ENCODE results near the gene AKAP1. TPM values are rescaled to one million over a fixed set of nuclear protein-coding genes. Genes with fewer than 3 reads are reported as not detected.

The AKAP1 gene
- total and polyA plus RNA-seq, 2 donors (not counting 1 experiment from before 2014, with no cell fraction given) = 4.8 to 9.1 TPM

- H3K9ac ChIP-seq (ENCODE audit: insufficient read depth, low read length) = no peak overlapping the region
- H3K4me3 ChIP-seq (replicated peaks in 1 of 4; ENCODE audit: control extremely low read depth in 1 of 4, insufficient read depth in 1 of 4, low read depth in 3 of 4, low read length in 4 of 4) = no peak overlapping the region
- H4K20me1 ChIP-seq (ENCODE audit: control insufficient read depth, extremely low read depth, insufficient read depth, low read length) = no peaks in the 10 kb centered on the region
- H3K4me2 ChIP-seq (ENCODE audit: extremely low read depth, insufficient read depth, low read length) = no peak overlapping the region
- TF ChIP-seq EZH2 (IDR thresholded peaks at IDR 0.05; ENCODE audit: low read length, missing control alignments) = no peak
- TF ChIP-seq CTCF (conservative IDR thresholded peaks at IDR 0.05 in 1 of 2, IDR thresholded peaks at IDR 0.05 in 1 of 2; ENCODE audit: low read depth in 1 of 2, low read length in 2 of 2) = no peak
- no peak for DNase-seq (ENCODE audit: low read depth in 2 of 2)
- H3K4me1 ChIP-seq (ENCODE audit: control insufficient read depth, extremely low read depth, insufficient read depth, low read length) = no peaks in the 10 kb centered on the region
- H3K79me2 ChIP-seq (ENCODE audit: control insufficient read depth, insufficient read depth, low read length) = no peaks in the 10 kb centered on the region
- H3K36me3 ChIP-seq (ENCODE audit: control insufficient read depth, insufficient read depth, low read length) = no peaks in the 10 kb centered on the region
- no peak overlapping the region for H2AFZ ChIP-seq (ENCODE audit: low read length)
- no peaks in the 10 kb centered on the region for H3K27me3 ChIP-seq (ENCODE audit: control insufficient read depth, insufficient read depth, low read length)
- no peaks in the 10 kb centered on the region for H3K9me3 ChIP-seq (ENCODE audit: control insufficient read depth, insufficient read depth, low read depth, low read length)
- no peak overlapping the region for H3K27ac ChIP-seq (ENCODE audit: insufficient read depth, low read length)
These were observed 79.8 kb downstream of the AKAP1 start for GRCh38 chr17:57164814-57165213.

- Histone ChIP-seq H3K4me3 (replicated peaks in 1 of 4; ENCODE audit: control extremely low read depth in 1 of 4, insufficient read depth in 1 of 4, low read depth in 3 of 4, low read length in 4 of 4) (no peak overlapping the region), H3K36me3 (ENCODE audit: control insufficient read depth, insufficient read depth, low read length) (no peaks in the 10 kb centered on the region), H3K4me1 (ENCODE audit: control insufficient read depth, extremely low read depth, insufficient read depth, low read length) (no peaks in the 10 kb centered on the region), H3K9me3 (ENCODE audit: control insufficient read depth, insufficient read depth, low read depth, low read length) (no peaks in the 10 kb centered on the region), H3K4me2 (ENCODE audit: extremely low read depth, insufficient read depth, low read length) (no peak overlapping the region), H3K79me2 (ENCODE audit: control insufficient read depth, insufficient read depth, low read length) (no peaks in the 10 kb centered on the region), H3K9ac (ENCODE audit: insufficient read depth, low read length) (no peak overlapping the region), H4K20me1 (ENCODE audit: control insufficient read depth, extremely low read depth, insufficient read depth, low read length) (no peaks in the 10 kb centered on the region), H3K27ac (ENCODE audit: insufficient read depth, low read length) (no peak overlapping the region), H3K27me3 (ENCODE audit: control insufficient read depth, insufficient read depth, low read length) (no peaks in the 10 kb centered on the region), H2AFZ (ENCODE audit: low read length) (no peak overlapping the region)
- DNase-seq (ENCODE audit: low read depth in 2 of 2) = no peak
- TF ChIP-seq CTCF (conservative IDR thresholded peaks at IDR 0.05 in 1 of 2, IDR thresholded peaks at IDR 0.05 in 1 of 2; ENCODE audit: low read depth in 1 of 2, low read length in 2 of 2) = no peak
- TF ChIP-seq EZH2 (IDR thresholded peaks at IDR 0.05; ENCODE audit: low read length, missing control alignments) = no peak
These were observed 80.7 kb downstream of the AKAP1 start for GRCh38 chr17:57165754-57166153.

GRCh38 chr17:57166803-57167202, 81.8 kb downstream of the AKAP1 start:
- H3K27ac ChIP-seq (ENCODE audit: insufficient read depth, low read length) = no peak overlapping the region
- H3K27me3 ChIP-seq (ENCODE audit: control insufficient read depth, insufficient read depth, low read length) = no peaks in the 10 kb centered on the region
- H4K20me1 ChIP-seq (ENCODE audit: control insufficient read depth, extremely low read depth, insufficient read depth, low read length) = no peaks in the 10 kb centered on the region
- H3K36me3 ChIP-seq (ENCODE audit: control insufficient read depth, insufficient read depth, low read length) = no peaks in the 10 kb centered on the region
- H3K4me3 ChIP-seq (replicated peaks in 1 of 4; ENCODE audit: control extremely low read depth in 1 of 4, insufficient read depth in 1 of 4, low read depth in 3 of 4, low read length in 4 of 4) = no peak overlapping the region
- no peak overlapping the region for H3K4me2 ChIP-seq (ENCODE audit: extremely low read depth, insufficient read depth, low read length)
- no peaks in the 10 kb centered on the region for H3K79me2 ChIP-seq (ENCODE audit: control insufficient read depth, insufficient read depth, low read length)
- H3K9ac ChIP-seq (ENCODE audit: insufficient read depth, low read length) = no peak overlapping the region
- H2AFZ ChIP-seq (ENCODE audit: low read length) = no peak overlapping the region
- DNase-seq (ENCODE audit: low read depth in 2 of 2) = no peak
- no peak for TF ChIP-seq EZH2 (IDR thresholded peaks at IDR 0.05; ENCODE audit: low read length, missing control alignments)
- H3K4me1 ChIP-seq (ENCODE audit: control insufficient read depth, extremely low read depth, insufficient read depth, low read length) = no peaks in the 10 kb centered on the region
- H3K9me3 ChIP-seq (ENCODE audit: control insufficient read depth, insufficient read depth, low read depth, low read length) = no peaks in the 10 kb centered on the region
